Liver (tissue), 3 donors: ENCODE data around the gene TENM3.

ENCODE experiments used
- ATF3 ChIP-seq: IDR thresholded peaks from 2 replicates; pipeline ENCODE4 v1.6.1; 2016; ENCODE audit warnings: antibody characterized with exemption
- CTCF ChIP-seq: fragments of 150-350 bp; IDR thresholded peaks from 2 replicates; pipeline ENCODE4 v1.5.1; 2017; ENCODE audit warnings: improper control_type of control experiment, low read depth, low read length; ENCODE audit not compliant: missing input control
- EGR1 ChIP-seq, 2 donors: IDR thresholded peaks; 2 replicates each; pipeline ENCODE4 v1.6.1; 2016 to 2018; ENCODE audit warnings: antibody characterized with exemption in 2 of 2, low read depth in 2 of 2
- JUND ChIP-seq, 2 donors: IDR thresholded peaks; 2 replicates each; pipeline ENCODE4 v1.6.1; 2016; ENCODE audit warnings: antibody characterized with exemption in 2 of 2
- MAX ChIP-seq: IDR thresholded peaks from 2 replicates; pipeline ENCODE4 v1.6.1; 2016; ENCODE audit warnings: antibody characterized with exemption
- NR2F2 ChIP-seq: IDR thresholded peaks from 2 replicates; pipeline ENCODE4 v1.6.1; 2016; ENCODE audit warnings: antibody characterized with exemption
- TAF1 ChIP-seq: conservative IDR thresholded peaks from 2 replicates; pipeline ENCODE4 v1.6.1; 2016; ENCODE audit warnings: antibody characterized with exemption, mild to moderate bottlenecking
- YY1 ChIP-seq: IDR thresholded peaks from 2 replicates; pipeline ENCODE4 v1.6.1; 2016; ENCODE audit warnings: antibody characterized with exemption, mild to moderate bottlenecking
- donor health status: healthy.
- donor health status: healthy.

- no peak for TF ChIP-seq CTCF
- TF ChIP-seq YY1, result no peak
- TF ChIP-seq JUND (IDR thresholded peaks at IDR 0.05), result no peak
- no peak for TF ChIP-seq ATF3
- TF ChIP-seq EGR1 (IDR thresholded peaks at IDR 0.05; ENCODE audit: low read depth in 2 of 2), result no peak
- no peak for TF ChIP-seq TAF1
- no peak for TF ChIP-seq MAX
- no peak for TF ChIP-seq NR2F2
Observed at GRCh38 chr4:182451441-182451840, 208.2 kb downstream of the TENM3 start.
